ENCODE results near the gene WDR70. TPM values are rescaled to one million over a fixed set of nuclear protein-coding genes. Genes with fewer than 3 reads are reported as not detected.

Gene WDR70
- total RNA-seq, 1 donor from 2014 or later = 18.7 TPM

DNA sequence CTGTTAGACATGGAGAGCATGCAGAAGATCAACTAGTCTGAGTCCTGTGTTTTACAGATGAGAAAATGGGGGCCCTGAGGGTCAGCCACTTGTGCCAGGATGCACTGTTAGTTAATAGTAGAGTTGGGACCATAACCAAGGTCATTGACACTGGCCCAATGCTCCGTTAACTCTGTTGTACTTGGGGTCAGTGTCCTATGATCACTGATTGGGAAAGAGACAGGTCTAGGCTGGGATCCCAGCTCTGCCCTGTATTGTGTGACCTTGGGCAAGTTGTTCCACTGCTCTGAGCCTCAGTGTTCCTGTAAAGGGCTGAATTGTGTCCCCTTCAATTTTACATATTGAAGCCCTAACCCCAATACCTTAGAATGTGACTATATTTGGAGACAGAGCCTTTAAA is 390.7 kb downstream of the WDR70 start:
- Histone ChIP-seq H3K27ac (replicated peaks) (no peak overlapping the region), H3K4me3 (no peak overlapping the region), H3K9me3 (replicated peaks) (peaks cover 8% of the 10 kb centered on the region), H3K4me1 (no peaks in the 10 kb centered on the region), H3K36me3 (no peaks in the 10 kb centered on the region), H3K27me3 (ENCODE audit: low read depth) (no peaks in the 10 kb centered on the region)
- intact Hi-C loops (cut with micrococcal nuclease) = no loop called here
- TF ChIP-seq CTCF (IDR thresholded peaks at IDR 0.05; ENCODE audit: borderline replicate concordance) = no peak
- DNase-seq = no peak

GRCh38 chr5:37770786-37771185 is 391.7 kb downstream of the WDR70 start:
- H3K27me3 ChIP-seq (ENCODE audit: low read depth) = no peaks in the 10 kb centered on the region
- H3K4me1 ChIP-seq = no peaks in the 10 kb centered on the region
- no peak for TF ChIP-seq CTCF (IDR thresholded peaks at IDR 0.05; ENCODE audit: borderline replicate concordance)
- intact Hi-C loops (cut with micrococcal nuclease) = no loop called here
- H3K27ac ChIP-seq (replicated peaks) = no peak overlapping the region
- no peak for DNase-seq
- peaks cover 13% of the 10 kb centered on the region for H3K9me3 ChIP-seq (replicated peaks)
- H3K4me3 ChIP-seq = no peak overlapping the region
- H3K36me3 ChIP-seq = no peaks in the 10 kb centered on the region

DNA sequence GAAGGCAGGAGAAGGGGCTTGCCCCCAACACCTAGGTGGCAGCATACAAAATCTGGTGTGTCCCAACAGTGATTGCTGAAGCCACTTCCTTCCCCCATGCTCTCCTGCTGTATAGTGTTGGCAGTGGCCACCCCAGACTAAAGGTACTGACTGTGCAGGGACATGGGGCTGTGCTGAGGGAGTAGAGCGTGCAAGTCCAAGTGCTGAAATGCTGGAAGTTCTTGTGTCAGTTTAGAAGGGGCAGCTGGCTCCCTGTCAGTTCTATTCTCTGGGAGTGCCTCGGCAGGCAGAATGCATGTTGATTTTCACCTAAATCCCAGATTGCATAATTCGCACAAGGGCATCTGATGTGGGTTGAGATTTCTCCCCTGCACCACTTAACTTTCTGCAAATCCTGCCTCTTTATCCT is 392.1 kb downstream of the WDR70 start:
- H3K4me1 ChIP-seq = no peaks in the 10 kb centered on the region
- intact Hi-C loops (cut with micrococcal nuclease) = no loop called here
- DNase-seq = no peak
- H3K4me3 ChIP-seq = no peak overlapping the region
- H3K36me3 ChIP-seq = no peaks in the 10 kb centered on the region
- no peak for TF ChIP-seq CTCF (IDR thresholded peaks at IDR 0.05; ENCODE audit: borderline replicate concordance)
- peaks cover 13% of the 10 kb centered on the region for H3K9me3 ChIP-seq (replicated peaks)
- no peaks in the 10 kb centered on the region for H3K27me3 ChIP-seq (ENCODE audit: low read depth)
- no peak overlapping the region for H3K27ac ChIP-seq (replicated peaks)

DNA sequence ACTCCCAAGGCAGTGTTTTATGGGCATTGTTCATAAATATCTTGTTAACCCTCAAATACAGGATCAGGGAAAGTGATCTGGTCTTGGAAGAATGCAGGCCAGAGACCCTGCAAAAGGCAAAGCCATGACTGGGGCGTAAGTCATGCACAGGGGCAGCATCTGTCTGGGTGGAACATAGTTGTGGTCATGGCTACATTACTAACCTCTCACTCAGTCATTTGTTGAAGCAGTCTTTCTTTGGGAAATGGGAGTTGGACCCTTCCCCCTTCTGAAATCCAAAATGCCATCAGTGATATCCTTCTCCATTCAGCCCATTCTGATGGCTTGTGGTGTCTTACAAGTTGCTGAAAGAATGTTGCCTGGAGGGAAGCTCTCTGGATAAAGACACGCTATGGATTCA is 392.6 kb downstream of the WDR70 start:
- no peaks in the 10 kb centered on the region for H3K36me3 ChIP-seq
- no peaks in the 10 kb centered on the region for H3K27me3 ChIP-seq (ENCODE audit: low read depth)
- TF ChIP-seq CTCF (IDR thresholded peaks at IDR 0.05; ENCODE audit: borderline replicate concordance) = no peak
- no peak overlapping the region for H3K27ac ChIP-seq (replicated peaks)
- no peak for DNase-seq
- intact Hi-C loops (cut with micrococcal nuclease) = no loop called here
- H3K9me3 ChIP-seq (replicated peaks) = peaks cover 13% of the 10 kb centered on the region
- H3K4me3 ChIP-seq = no peak overlapping the region
- no peaks in the 10 kb centered on the region for H3K4me1 ChIP-seq

DNA sequence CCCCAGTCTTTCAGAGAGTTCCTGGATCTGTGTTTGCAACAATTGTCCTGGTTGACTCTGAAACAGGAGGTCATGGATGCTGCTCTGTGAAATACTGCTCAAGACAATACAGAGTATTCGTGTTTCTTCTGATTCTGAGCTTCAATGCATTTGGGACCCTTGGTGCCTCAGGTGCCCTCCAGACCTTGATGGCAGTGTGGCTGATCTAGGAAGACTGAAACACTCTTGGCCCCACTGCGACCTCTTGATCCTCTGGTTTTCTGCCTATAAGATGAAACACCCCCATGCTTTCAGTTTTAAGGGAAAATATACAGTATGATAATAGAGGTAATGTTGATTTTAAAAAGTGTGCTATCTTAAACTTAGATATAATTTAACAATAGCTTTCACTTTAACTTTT is 393.1 kb downstream of the WDR70 start:
- no peak for DNase-seq
- H3K4me3 ChIP-seq = no peak overlapping the region
- intact Hi-C loops (cut with micrococcal nuclease) = no loop called here
- no peaks in the 10 kb centered on the region for H3K27me3 ChIP-seq (ENCODE audit: low read depth)
- H3K27ac ChIP-seq (replicated peaks) = no peak overlapping the region
- peaks cover 13% of the 10 kb centered on the region for H3K9me3 ChIP-seq (replicated peaks)
- no peaks in the 10 kb centered on the region for H3K36me3 ChIP-seq
- no peaks in the 10 kb centered on the region for H3K4me1 ChIP-seq
- TF ChIP-seq CTCF (IDR thresholded peaks at IDR 0.05; ENCODE audit: borderline replicate concordance) = no peak

- no peak for DNase-seq
- peaks cover 13% of the 10 kb centered on the region for H3K9me3 ChIP-seq (replicated peaks)
- intact Hi-C loops (cut with micrococcal nuclease) = no loop called here
- H3K36me3 ChIP-seq = no peaks in the 10 kb centered on the region
- H3K4me1 ChIP-seq = no peaks in the 10 kb centered on the region
- H3K4me3 ChIP-seq = no peak overlapping the region
- no peak overlapping the region for H3K27ac ChIP-seq (replicated peaks)
- no peaks in the 10 kb centered on the region for H3K27me3 ChIP-seq (ENCODE audit: low read depth)
- TF ChIP-seq CTCF (IDR thresholded peaks at IDR 0.05; ENCODE audit: borderline replicate concordance) = no peak
These were observed 394.7 kb downstream of the WDR70 start for GRCh38 chr5:37773809-37774208.

All from left ventricle myocardium inferior (tissue), 1 donor.